ELR (cell line): ENCODE measurements around the gene TRMT11.
A peak's percentile ranks its signal among the peaks of the same experiment; 100 is the strongest.
"Not testable (repeated sequence)": the region's sequence is repeated elsewhere in the genome, so short reads cannot be mapped to it uniquely, and the experiment has no call there.

Experiments
- DNase-seq: peaks from one replicate; pipeline ENCODE4 v3.0.0-alpha.2; 2015; ENCODE audit warnings: low read depth

The TRMT11 gene

GRCh38 chr6:126047648-126048047 lies 61.3 kb downstream of the TRMT11 start:
- DNase-seq = no peak

GRCh38 chr6:126048635-126049034 lies 62.3 kb downstream of the TRMT11 start:
- no peak for DNase-seq

GRCh38 chr6:126050795-126051194 lies 64.5 kb downstream of the TRMT11 start:
- no peak for DNase-seq

GRCh38 chr6:126051791-126052190 lies 65.5 kb downstream of the TRMT11 start:
- no peak for DNase-seq

GRCh38 chr6:126052485-126052884 lies 66.1 kb downstream of the TRMT11 start:
- no peak for DNase-seq

GRCh38 chr6:126054258-126054702 lies 67.9 kb downstream of the TRMT11 start:
- DNase-seq = no peak

- no peak for DNase-seq
Observed at GRCh38 chr6:126054802-126055201, 68.5 kb downstream of the TRMT11 start.

- no peak for DNase-seq
Observed at GRCh38 chr6:126055449-126055848, 69.1 kb downstream of the TRMT11 start.

GRCh38 chr6:126056355-126057004 lies 70.1 kb downstream of the TRMT11 start:
- DNase-seq = no peak

- DNase-seq = not testable (repeated sequence)
Observed at GRCh38 chr6:126058085-126058484, 71.7 kb downstream of the TRMT11 start.

- DNase-seq = no peak
Observed at GRCh38 chr6:126060400-126060799, 74.1 kb downstream of the TRMT11 start.

- DNase-seq = peak; percentile 48
Observed at GRCh38 chr6:126063512-126064146, 77.3 kb downstream of the TRMT11 start.

- no peak for DNase-seq
Observed at GRCh38 chr6:126064257-126064747, 78.0 kb downstream of the TRMT11 start.

GRCh38 chr6:126064748-126065401 lies 78.5 kb downstream of the TRMT11 start:
- no peak for DNase-seq

GRCh38 chr6:126066053-126067048 lies 80.0 kb downstream of the TRMT11 start:
- DNase-seq = peak; percentile 5

- no peak for DNase-seq
Observed at GRCh38 chr6:126067073-126067472, 80.7 kb downstream of the TRMT11 start.

GRCh38 chr6:126069449-126069848 lies 83.1 kb downstream of the TRMT11 start:
- no peak for DNase-seq

GRCh38 chr6:126071000-126071647 lies 84.8 kb downstream of the TRMT11 start:
- DNase-seq = no peak

GRCh38 chr6:126072172-126072571 lies 85.8 kb downstream of the TRMT11 start:
- no peak for DNase-seq

GRCh38 chr6:126072834-126073233 lies 86.5 kb downstream of the TRMT11 start:
- DNase-seq = no peak

- DNase-seq = no peak
Observed at GRCh38 chr6:126075335-126076071, 89.2 kb downstream of the TRMT11 start.
